ENCODE data around the gene RAP1B. TPM values are rescaled to one million over a fixed set of nuclear protein-coding genes. Genes with fewer than 3 reads are reported as not detected.
A peak's percentile ranks its signal among the peaks of the same experiment; 100 is the strongest.
"Not testable (repeated sequence)": the region's sequence is repeated elsewhere in the genome, so short reads cannot be mapped to it uniquely, and the experiment has no call there.

RAP1B gene
- total RNA-seq, 1 donor from 2014 or later = 193 TPM

- DNase-seq (no peak), ATAC-seq (no peak)
- TF ChIP-seq, protein P1, sequence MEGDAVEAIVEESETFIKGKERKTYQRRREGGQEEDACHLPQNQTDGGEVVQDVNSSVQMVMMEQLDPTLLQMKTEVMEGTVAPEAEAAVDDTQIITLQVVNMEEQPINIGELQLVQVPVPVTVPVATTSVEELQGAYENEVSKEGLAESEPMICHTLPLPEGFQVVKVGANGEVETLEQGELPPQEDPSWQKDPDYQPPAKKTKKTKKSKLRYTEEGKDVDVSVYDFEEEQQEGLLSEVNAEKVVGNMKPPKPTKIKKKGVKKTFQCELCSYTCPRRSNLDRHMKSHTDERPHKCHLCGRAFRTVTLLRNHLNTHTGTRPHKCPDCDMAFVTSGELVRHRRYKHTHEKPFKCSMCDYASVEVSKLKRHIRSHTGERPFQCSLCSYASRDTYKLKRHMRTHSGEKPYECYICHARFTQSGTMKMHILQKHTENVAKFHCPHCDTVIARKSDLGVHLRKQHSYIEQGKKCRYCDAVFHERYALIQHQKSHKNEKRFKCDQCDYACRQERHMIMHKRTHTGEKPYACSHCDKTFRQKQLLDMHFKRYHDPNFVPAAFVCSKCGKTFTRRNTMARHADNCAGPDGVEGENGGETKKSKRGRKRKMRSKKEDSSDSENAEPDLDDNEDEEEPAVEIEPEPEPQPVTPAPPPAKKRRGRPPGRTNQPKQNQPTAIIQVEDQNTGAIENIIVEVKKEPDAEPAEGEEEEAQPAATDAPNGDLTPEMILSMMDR (IDR thresholded peaks at IDR 0.05) = no peak
- Histone ChIP-seq H3K36me3 (peaks cover 3% of the 10 kb centered on the region), H3K4me1 (peaks cover 68% of the 10 kb centered on the region), H3K4me3 (no peak overlapping the region), H3K27me3 (ENCODE audit: low read depth) (no peaks in the 10 kb centered on the region), H3K9me3 (no peaks in the 10 kb centered on the region), H3K27ac (no peak overlapping the region)
- intact Hi-C loops (cut with DNase I) = no loop called here
These were observed 21.8 kb downstream of the RAP1B start for GRCh38 chr12:68632486-68632885.

DNA sequence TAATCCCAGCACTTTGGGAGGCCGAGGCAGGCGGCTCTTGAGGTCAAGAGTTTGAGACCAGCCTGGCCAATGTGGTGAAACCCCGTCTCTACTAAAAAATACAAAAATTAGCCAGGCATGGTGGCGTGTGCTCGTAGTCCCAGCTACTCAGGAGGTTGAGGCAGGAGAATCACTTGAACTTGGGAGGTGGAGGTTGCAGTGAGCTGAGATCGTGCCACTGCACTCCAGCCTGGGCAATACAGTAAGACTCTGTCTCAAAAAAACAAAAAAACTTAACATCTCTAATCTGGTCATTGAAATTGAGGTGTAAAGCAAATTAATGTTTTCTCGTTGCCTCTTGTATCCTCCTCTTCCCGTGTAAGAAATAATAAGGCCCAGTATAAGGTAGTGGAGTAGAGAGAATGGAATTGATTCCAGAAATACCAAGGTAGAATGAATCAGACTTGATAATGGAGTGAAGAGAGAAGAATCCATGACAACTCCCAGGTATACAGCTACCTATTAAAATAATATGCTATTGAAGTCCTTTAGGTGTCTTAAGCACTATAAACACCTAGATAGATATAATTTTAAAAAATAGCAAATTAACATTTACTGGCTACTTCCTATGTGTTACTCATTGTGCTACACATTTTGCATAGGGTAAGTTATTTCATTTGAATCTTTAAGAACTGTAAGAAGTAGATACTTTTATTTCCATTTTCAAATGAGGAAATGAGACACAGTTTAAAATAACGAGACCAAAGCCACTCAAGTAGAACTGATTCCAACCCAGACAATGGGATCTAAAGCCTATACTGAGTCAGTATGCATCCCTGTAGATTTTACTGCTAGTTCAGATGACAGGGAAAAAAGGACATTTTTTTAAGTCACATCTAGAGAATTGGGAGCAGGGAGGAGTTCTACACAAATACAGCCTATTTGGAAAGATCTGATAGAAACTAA, 23.2 kb downstream of the RAP1B start:
- H3K9me3 ChIP-seq = no peaks in the 10 kb centered on the region
- H3K27ac ChIP-seq = no peak overlapping the region
- no peak for DNase-seq
- TF ChIP-seq, protein P1 (IDR thresholded peaks at IDR 0.05) = no peak
- no peak overlapping the region for H3K4me3 ChIP-seq
- peaks cover 74% of the 10 kb centered on the region for H3K4me1 ChIP-seq
- no peaks in the 10 kb centered on the region for H3K27me3 ChIP-seq (ENCODE audit: low read depth)
- intact Hi-C loops (cut with DNase I) = no loop called here
- no peak for ATAC-seq
- H3K36me3 ChIP-seq = no peaks in the 10 kb centered on the region

DNA sequence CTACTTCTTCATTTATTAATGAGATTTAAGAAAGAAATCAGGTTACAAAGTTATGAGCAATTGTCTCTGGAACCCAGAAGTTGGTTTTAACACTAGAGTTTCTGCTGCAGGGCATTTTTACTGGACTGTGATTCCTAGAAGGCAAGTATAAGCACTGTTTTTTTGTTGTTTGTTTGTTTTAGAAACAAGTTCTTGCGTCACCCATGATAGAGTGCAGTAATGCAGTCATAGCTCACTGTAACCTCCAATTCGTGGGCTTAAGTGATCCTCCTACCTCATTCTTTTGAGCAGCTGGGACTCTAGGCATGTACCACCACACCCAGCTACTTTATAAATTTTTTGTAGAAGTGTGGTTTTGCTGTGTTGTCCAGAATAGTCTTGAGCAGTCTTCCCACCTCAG, 25.6 kb downstream of the RAP1B start:
- DNase-seq (no peak), ATAC-seq (peak; percentile 51 to 57)
- H3K36me3 ChIP-seq = no peaks in the 10 kb centered on the region
- H3K4me3 ChIP-seq = no peak overlapping the region
- peaks cover 78% of the 10 kb centered on the region for H3K4me1 ChIP-seq
- TF ChIP-seq, protein P1 (IDR thresholded peaks at IDR 0.05) = no peak
- H3K9me3 ChIP-seq = no peaks in the 10 kb centered on the region
- intact Hi-C loops (cut with DNase I) = no loop called here
- no peak overlapping the region for H3K27ac ChIP-seq
- H3K27me3 ChIP-seq (ENCODE audit: low read depth) = no peaks in the 10 kb centered on the region

- H3K9me3 ChIP-seq; H3K27ac ChIP-seq; H3K4me3 ChIP-seq; H3K27me3 ChIP-seq (ENCODE audit: low read depth); H3K36me3 ChIP-seq; DNase-seq; ATAC-seq; intact Hi-C loops (cut with DNase I): not testable (repeated sequence)
- peaks cover 80% of the 10 kb centered on the region for H3K4me1 ChIP-seq
These were observed 26.7 kb downstream of the RAP1B start for GRCh38 chr12:68637439-68637838.

GRCh38 chr12:68638171-68638570, 27.5 kb downstream of the RAP1B start:
- H3K27ac ChIP-seq = no peak overlapping the region
- no peaks in the 10 kb centered on the region for H3K9me3 ChIP-seq
- TF ChIP-seq, protein P1 (IDR thresholded peaks at IDR 0.05) = no peak
- H3K4me3 ChIP-seq = no peak overlapping the region
- peaks cover 80% of the 10 kb centered on the region for H3K4me1 ChIP-seq
- DNase-seq = no peak
- no peaks in the 10 kb centered on the region for H3K36me3 ChIP-seq
- intact Hi-C loops (cut with DNase I) = no loop called here
- H3K27me3 ChIP-seq (ENCODE audit: low read depth) = no peaks in the 10 kb centered on the region
- no peak for ATAC-seq

DNA sequence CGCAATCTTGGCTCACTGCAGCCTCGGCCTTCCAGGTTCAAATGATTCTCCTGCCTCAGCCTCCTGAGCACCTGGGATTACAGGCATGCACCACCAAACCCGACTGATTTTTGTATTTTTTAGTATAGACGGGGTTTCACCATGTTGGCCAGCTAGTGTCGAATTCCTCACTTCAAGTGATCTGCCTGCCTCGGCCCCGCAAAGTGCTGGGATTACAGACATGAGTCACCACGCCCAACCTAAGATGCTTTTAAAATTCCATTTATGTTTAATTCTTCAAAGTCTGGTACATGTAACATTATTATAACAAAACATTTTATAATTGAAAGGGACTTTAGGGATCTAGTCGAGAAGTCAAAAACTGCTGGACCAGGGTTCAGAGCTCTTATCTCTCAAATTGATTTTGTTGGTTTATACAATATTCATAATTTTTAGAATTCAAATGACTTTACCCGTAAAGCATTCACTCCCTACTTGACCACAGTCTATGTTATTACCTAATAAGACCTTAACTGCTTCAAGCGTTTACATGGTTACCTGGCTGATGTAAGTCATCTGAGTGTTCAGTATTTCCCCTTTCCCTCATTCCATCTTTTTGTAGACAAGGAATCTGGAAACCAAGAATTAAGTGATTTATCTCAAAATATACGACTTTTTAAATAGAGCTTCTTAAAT, 28.2 kb downstream of the RAP1B start:
- Histone ChIP-seq H3K9me3 (no peaks in the 10 kb centered on the region), H3K27me3 (ENCODE audit: low read depth) (no peaks in the 10 kb centered on the region), H3K4me1 (peaks cover 77% of the 10 kb centered on the region), H3K27ac (no peak overlapping the region), H3K4me3 (no peak overlapping the region), H3K36me3 (no peaks in the 10 kb centered on the region)
- DNase-seq (no peak), ATAC-seq (peak in 1 of 2 donors; percentile 26)
- intact Hi-C loops (cut with DNase I) = no loop called here
- TF ChIP-seq, protein P1 (IDR thresholded peaks at IDR 0.05) = no peak
